ENCODE results near the gene AHR. TPM values are rescaled to one million over a fixed set of nuclear protein-coding genes. Genes with fewer than 3 reads are reported as not detected.

AHR gene
- total RNA-seq, 1 experiment from 2014 or later: 39.0 TPM

GRCh38 chr7:17368856-17369524, 70.5 kb downstream of the AHR start:
- no peak overlapping the region for H3K27ac Mint-ChIP-seq (ENCODE audit: unreplicated experiment)
- CTCF ChIA-PET: no interaction called here
- intact Hi-C loops (cut with micrococcal nuclease; ENCODE audit: unreplicated experiment): loop anchor here (10.0 kb wide), 1 partner anchor 276 kb away; no protein-coding TSS in a partner anchor
- no TSS peak for BruUV-seq (replicated peaks)
- Histone ChIP-seq H3K9me3 (no peaks in the 10 kb centered on the region), H3K4me1 (peaks cover 14% of the 10 kb centered on the region), H3K27me3 (replicated peaks; ENCODE audit: control insufficient read depth, insufficient read depth, low read length) (no peaks in the 10 kb centered on the region), H3K4me3 (ENCODE audit: low read depth, low read length) (no peak overlapping the region), H3K36me3 (ENCODE audit: control insufficient read depth, insufficient read depth, low read length) (no peaks in the 10 kb centered on the region)
- POLR2A ChIA-PET: no interaction called here
- H3K27me3 Mint-ChIP-seq (ENCODE audit: insufficient read depth, unreplicated experiment): no peaks in the 10 kb centered on the region
- DNase-seq: no peak
- no peak overlapping the region for H3K4me3 Mint-ChIP-seq (ENCODE audit: unreplicated experiment)
- H3K4me1 Mint-ChIP-seq (ENCODE audit: low read depth, unreplicated experiment): peaks cover 6% of the 10 kb centered on the region
- TF ChIP-seq CTCF (IDR thresholded peaks at IDR 0.05; ENCODE audit: insufficient read depth in 1 of 2, low read depth in 1 of 2, low read length in 1 of 2, severe bottlenecking in 1 of 2, unreplicated experiment in 1 of 2): no peak
- no peaks in the 10 kb centered on the region for H3K36me3 Mint-ChIP-seq (ENCODE audit: insufficient read depth, unreplicated experiment)
- no peaks in the 10 kb centered on the region for H3K9me3 Mint-ChIP-seq (ENCODE audit: unreplicated experiment)

GRCh38 chr7:17369691-17370426, 71.4 kb downstream of the AHR start:
- POLR2A ChIA-PET: no interaction called here
- Histone ChIP-seq H3K27me3 (replicated peaks; ENCODE audit: control insufficient read depth, insufficient read depth, low read length) (no peaks in the 10 kb centered on the region), H3K4me3 (ENCODE audit: low read depth, low read length) (no peak overlapping the region), H3K9me3 (no peaks in the 10 kb centered on the region), H3K4me1 (peaks cover 14% of the 10 kb centered on the region), H3K36me3 (ENCODE audit: control insufficient read depth, insufficient read depth, low read length) (no peaks in the 10 kb centered on the region)
- DNase-seq: peak in 1 of 2 experiments; percentile 22
- no peak overlapping the region for H3K27ac Mint-ChIP-seq (ENCODE audit: unreplicated experiment)
- peaks cover 6% of the 10 kb centered on the region for H3K4me1 Mint-ChIP-seq (ENCODE audit: low read depth, unreplicated experiment)
- intact Hi-C loops (cut with micrococcal nuclease; ENCODE audit: unreplicated experiment): loop anchor here (10.0 kb wide), 1 partner anchor 275 kb away; no protein-coding TSS in a partner anchor
- H3K9me3 Mint-ChIP-seq (ENCODE audit: unreplicated experiment): no peaks in the 10 kb centered on the region
- no TSS peak for BruUV-seq (replicated peaks)
- TF ChIP-seq CTCF (IDR thresholded peaks at IDR 0.05; ENCODE audit: insufficient read depth in 1 of 2, low read depth in 1 of 2, low read length in 1 of 2, severe bottlenecking in 1 of 2, unreplicated experiment in 1 of 2): no peak
- H3K27me3 Mint-ChIP-seq (ENCODE audit: insufficient read depth, unreplicated experiment): no peaks in the 10 kb centered on the region
- no peak overlapping the region for H3K4me3 Mint-ChIP-seq (ENCODE audit: unreplicated experiment)
- CTCF ChIA-PET: no interaction called here
- no peaks in the 10 kb centered on the region for H3K36me3 Mint-ChIP-seq (ENCODE audit: insufficient read depth, unreplicated experiment)

GRCh38 chr7:17370901-17371585, 72.6 kb downstream of the AHR start:
- H3K4me3 Mint-ChIP-seq (ENCODE audit: unreplicated experiment): no peak overlapping the region
- no peaks in the 10 kb centered on the region for H3K36me3 Mint-ChIP-seq (ENCODE audit: insufficient read depth, unreplicated experiment)
- H3K27me3 Mint-ChIP-seq (ENCODE audit: insufficient read depth, unreplicated experiment): no peaks in the 10 kb centered on the region
- POLR2A ChIA-PET: interaction anchor here (0.6 kb wide), 1 partner anchor 59 kb away, joined by 4 read pairs; no protein-coding TSS in a partner anchor
- H3K9me3 Mint-ChIP-seq (ENCODE audit: unreplicated experiment): no peaks in the 10 kb centered on the region
- intact Hi-C loops (cut with micrococcal nuclease; ENCODE audit: unreplicated experiment): no loop called here
- H3K27me3 ChIP-seq (replicated peaks; ENCODE audit: control insufficient read depth, insufficient read depth, low read length): no peaks in the 10 kb centered on the region
- BruUV-seq (replicated peaks): no TSS peak
- H3K4me1 ChIP-seq: peaks cover 11% of the 10 kb centered on the region
- H3K9me3 ChIP-seq: no peaks in the 10 kb centered on the region
- H3K36me3 ChIP-seq (ENCODE audit: control insufficient read depth, insufficient read depth, low read length): no peaks in the 10 kb centered on the region
- no peak overlapping the region for H3K27ac Mint-ChIP-seq (ENCODE audit: unreplicated experiment)
- no peak for DNase-seq
- no peak overlapping the region for H3K4me3 ChIP-seq (ENCODE audit: low read depth, low read length)
- H3K4me1 Mint-ChIP-seq (ENCODE audit: low read depth, unreplicated experiment): peaks cover 6% of the 10 kb centered on the region
- CTCF ChIA-PET: no interaction called here
- no peak for TF ChIP-seq CTCF (IDR thresholded peaks at IDR 0.05; ENCODE audit: insufficient read depth in 1 of 2, low read depth in 1 of 2, low read length in 1 of 2, severe bottlenecking in 1 of 2, unreplicated experiment in 1 of 2)

Data from Caco-2 (cell line).